HG02571 (cell line): ENCODE measurements around the gene RUNDC1.

Experiments
- ATAC-seq: cut with Tn5 transposase; IDR thresholded peaks from one replicate; pipeline ENCODE4 v1.9.1; 2021; ENCODE audit warnings: mild to moderate bottlenecking, moderate library complexity; ENCODE audit not compliant: unreplicated experiment

The RUNDC1 gene

GRCh38 chr17:43034894-43035293 lies 54.5 kb downstream of the RUNDC1 start:
- ATAC-seq, result no peak

GRCh38 chr17:43039646-43040045 lies 59.3 kb downstream of the RUNDC1 start:
- no peak for ATAC-seq

- ATAC-seq, result no peak
Measured at GRCh38 chr17:43040655-43041054, 60.3 kb downstream of the RUNDC1 start.

- ATAC-seq, result no peak
Measured at GRCh38 chr17:43042025-43042628, 61.8 kb downstream of the RUNDC1 start.
